Measurements from ENCODE around the gene PPFIA1. TPM values are rescaled to one million over a fixed set of nuclear protein-coding genes. Genes with fewer than 3 reads are reported as not detected.

The PPFIA1 gene
- total and polyA plus RNA-seq, 2 of the 13 experiments (the other 11 are each of a cell fraction or from before 2014, with no cell fraction given) = 29.9 to 45.2 TPM

DNA sequence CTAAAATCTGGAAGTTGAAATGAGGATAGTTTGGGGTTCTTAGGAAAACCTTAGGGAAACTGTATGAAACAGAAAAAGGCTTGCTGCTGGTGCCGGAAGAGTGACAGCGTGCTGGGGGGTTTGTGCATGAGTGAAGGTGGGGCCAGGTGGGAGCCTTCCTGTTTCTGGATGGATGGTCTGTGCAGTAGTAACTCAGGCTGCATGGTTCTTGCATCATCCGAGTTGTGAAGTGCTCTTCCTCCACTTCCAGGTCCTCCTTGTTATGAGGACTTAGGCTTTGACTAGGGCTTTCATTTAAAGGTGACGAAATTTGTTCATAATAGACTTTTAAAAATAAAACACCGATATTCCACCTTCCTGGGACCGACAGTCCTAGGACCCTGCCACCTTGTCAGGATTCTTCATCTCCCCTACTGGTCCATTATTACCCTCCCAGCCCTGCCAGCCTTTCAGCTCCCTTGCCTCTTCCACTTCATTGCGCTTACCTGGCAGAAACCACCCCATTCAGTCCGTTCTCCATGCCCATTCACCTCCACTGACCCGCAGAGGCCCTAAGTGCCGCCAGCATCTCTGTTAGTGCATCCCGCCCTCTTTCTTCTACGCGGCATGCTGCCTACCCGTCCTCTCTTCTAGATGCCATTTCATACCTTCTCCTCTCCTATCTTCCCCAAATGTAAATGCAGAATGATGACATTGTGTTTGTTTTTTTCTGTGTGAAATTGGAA is 47.3 kb downstream of the PPFIA1 start:
- no peak overlapping the region for H3K4me2 ChIP-seq (ENCODE audit: low read depth, low read length)
- CTCF ChIA-PET (ENCODE audit: low intra/inter-chr PET ratio, low total read pairs) = no interaction called here
- no peak overlapping the region for H3K4me3 ChIP-seq (replicated peaks in 1 of 3; ENCODE audit: insufficient read depth in 1 of 3, low read depth in 2 of 3, low read length in 3 of 3)
- no peaks in the 10 kb centered on the region for H3K9me3 ChIP-seq (ENCODE audit: low read length)
- peaks cover 3% of the 10 kb centered on the region; the same call in 1 of the 2 replicates for H3K4me1 ChIP-seq (ENCODE audit: insufficient read depth, low read length)
- POLR2A ChIA-PET = no interaction called here
- no peak overlapping the region for H3K9ac ChIP-seq (ENCODE audit: insufficient read depth, low read depth, low read length)
- H3K79me2 ChIP-seq (ENCODE audit: insufficient read depth, low read length) = peaks cover 2% of the 10 kb centered on the region
- DNase-seq (ENCODE audit: low spot score) (no peak), FAIRE-seq (no peak), ATAC-seq (no peak)
- H3K36me3 ChIP-seq (replicated peaks in 1 of 2; ENCODE audit: control insufficient read depth in 1 of 2, insufficient read depth in 2 of 2, low read length in 2 of 2) = peaks cover 9 to 29% of the 10 kb centered on the region in 2 experiments; a peak in 4 of 5 replicates
- intact Hi-C loops (cut with micrococcal nuclease; ENCODE audit: unreplicated experiment) = no loop called here
- no peak overlapping the region for H3K27ac ChIP-seq (ENCODE audit: extremely low read length, insufficient read depth, low read length)
- in situ Hi-C loops (cut with HindIII; ENCODE audit: extremely low pct_ligation_motif_present, low pct_unique_long_range_greater_than_20kb) = no loop called here
- H4K20me1 ChIP-seq (ENCODE audit: insufficient read depth, low read length) = 0 out of 2 replicates have a peak, but pooled peaks cover 2% of the 10 kb centered on the region
- no peaks in the 10 kb centered on the region for H3K27me3 ChIP-seq (ENCODE audit: control insufficient read depth in 1 of 2, insufficient read depth in 2 of 2, low read length in 2 of 2)
- WGBS (ENCODE audit: low lambda C conversion rate) = 97% methylated on average over 14 of the region's 14 CpGs
- BruUV-seq (replicated peaks) = no TSS peak
- TF ChIP-seq GZF1 (CRISPR knock-in tag; IDR thresholded peaks at IDR 0.05) = no peak
- TF ChIP-seq, protein P1, sequence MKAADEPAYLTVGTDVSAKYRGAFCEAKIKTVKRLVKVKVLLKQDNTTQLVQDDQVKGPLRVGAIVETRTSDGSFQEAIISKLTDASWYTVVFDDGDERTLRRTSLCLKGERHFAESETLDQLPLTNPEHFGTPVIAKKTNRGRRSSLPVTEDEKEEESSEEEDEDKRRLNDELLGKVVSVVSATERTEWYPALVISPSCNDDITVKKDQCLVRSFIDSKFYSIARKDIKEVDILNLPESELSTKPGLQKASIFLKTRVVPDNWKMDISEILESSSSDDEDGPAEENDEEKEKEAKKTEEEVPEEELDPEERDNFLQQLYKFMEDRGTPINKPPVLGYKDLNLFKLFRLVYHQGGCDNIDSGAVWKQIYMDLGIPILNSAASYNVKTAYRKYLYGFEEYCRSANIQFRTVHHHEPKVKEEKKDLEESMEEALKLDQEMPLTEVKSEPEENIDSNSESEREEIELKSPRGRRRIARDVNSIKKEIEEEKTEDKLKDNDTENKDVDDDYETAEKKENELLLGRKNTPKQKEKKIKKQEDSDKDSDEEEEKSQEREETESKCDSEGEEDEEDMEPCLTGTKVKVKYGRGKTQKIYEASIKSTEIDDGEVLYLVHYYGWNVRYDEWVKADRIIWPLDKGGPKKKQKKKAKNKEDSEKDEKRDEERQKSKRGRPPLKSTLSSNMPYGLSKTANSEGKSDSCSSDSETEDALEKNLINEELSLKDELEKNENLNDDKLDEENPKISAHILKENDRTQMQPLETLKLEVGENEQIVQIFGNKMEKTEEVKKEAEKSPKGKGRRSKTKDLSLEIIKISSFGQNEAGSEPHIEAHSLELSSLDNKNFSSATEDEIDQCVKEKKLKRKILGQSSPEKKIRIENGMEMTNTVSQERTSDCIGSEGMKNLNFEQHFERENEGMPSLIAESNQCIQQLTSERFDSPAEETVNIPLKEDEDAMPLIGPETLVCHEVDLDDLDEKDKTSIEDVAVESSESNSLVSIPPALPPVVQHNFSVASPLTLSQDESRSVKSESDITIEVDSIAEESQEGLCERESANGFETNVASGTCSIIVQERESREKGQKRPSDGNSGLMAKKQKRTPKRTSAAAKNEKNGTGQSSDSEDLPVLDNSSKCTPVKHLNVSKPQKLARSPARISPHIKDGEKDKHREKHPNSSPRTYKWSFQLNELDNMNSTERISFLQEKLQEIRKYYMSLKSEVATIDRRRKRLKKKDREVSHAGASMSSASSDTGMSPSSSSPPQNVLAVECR (CRISPR knock-in tag; IDR thresholded peaks at IDR 0.05; ENCODE audit: borderline replicate concordance) = no peak
- no peak for TF ChIP-seq NFYB (CRISPR knock-in tag; IDR thresholded peaks at IDR 0.05)
- TF ChIP-seq, protein P2, sequence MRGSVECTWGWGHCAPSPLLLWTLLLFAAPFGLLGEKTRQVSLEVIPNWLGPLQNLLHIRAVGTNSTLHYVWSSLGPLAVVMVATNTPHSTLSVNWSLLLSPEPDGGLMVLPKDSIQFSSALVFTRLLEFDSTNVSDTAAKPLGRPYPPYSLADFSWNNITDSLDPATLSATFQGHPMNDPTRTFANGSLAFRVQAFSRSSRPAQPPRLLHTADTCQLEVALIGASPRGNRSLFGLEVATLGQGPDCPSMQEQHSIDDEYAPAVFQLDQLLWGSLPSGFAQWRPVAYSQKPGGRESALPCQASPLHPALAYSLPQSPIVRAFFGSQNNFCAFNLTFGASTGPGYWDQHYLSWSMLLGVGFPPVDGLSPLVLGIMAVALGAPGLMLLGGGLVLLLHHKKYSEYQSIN (CRISPR knock-in tag; IDR thresholded peaks at IDR 0.05; ENCODE audit: borderline replicate concordance) = no peak
- TF ChIP-seq ZFP36L1 (CRISPR knock-in tag; IDR thresholded peaks at IDR 0.05) = no peak
- no peak for TF ChIP-seq BHLHE40 (IDR thresholded peaks at IDR 0.05; ENCODE audit: low read length)
- no peak for TF ChIP-seq ATRX (CRISPR knock-in tag; IDR thresholded peaks at IDR 0.05; ENCODE audit: borderline replicate concordance)
- no peak overlapping the region for H2AFZ ChIP-seq (ENCODE audit: low read length)

Data from HepG2 (cell line).